SK-N-SH treated with all-trans-retinoic acid at 6 μM for 48 hours (cell line): Measurements from ENCODE around the gene OR5K4.

Experiments used
- ARNTL ChIP-seq: fragments of 450-650 bp; formaldehyde crosslinking; IDR thresholded peaks from 2 replicates; pipeline ENCODE4 v1.5.0; 2020; ENCODE audit warnings: low read depth, mild to moderate bottlenecking, moderate library complexity, borderline replicate concordance
- RARB ChIP-seq: fragments of 250-450 bp; sonication (Bioruptor Pico); IDR thresholded peaks from 2 replicates; pipeline ENCODE4 v1.8.0; 2021; ENCODE audit warnings: mild to moderate bottlenecking, moderate library complexity
- SNAI2 ChIP-seq: fragments of 250-450 bp; sonication (Bioruptor Pico); IDR thresholded peaks from 2 replicates; pipeline ENCODE4 v1.5.0; 2020; ENCODE audit warnings: mild to moderate bottlenecking, moderate library complexity
- TOX ChIP-seq: fragments of 250-450 bp; sonication (Bioruptor Pico); IDR thresholded peaks from 2 replicates; pipeline ENCODE4 v1.8.0; 2021; ENCODE audit warnings: mild to moderate bottlenecking, moderate library complexity, borderline replicate concordance
- ZFP3 ChIP-seq: fragments of 250-450 bp; sonication (Bioruptor Pico); IDR thresholded peaks from 2 replicates; pipeline ENCODE4 v1.5.0; 2020; ENCODE audit warnings: mild to moderate bottlenecking, moderate library complexity
- ZNF70 ChIP-seq: fragments of 450-650 bp; formaldehyde crosslinking; IDR thresholded peaks from 2 replicates; pipeline ENCODE4 v1.5.0; 2020; ENCODE audit warnings: mild to moderate bottlenecking, moderate library complexity
- TF ChIP-seq, protein P1 (sequence below): fragments of 250-450 bp; sonication (Bioruptor Pico); IDR thresholded peaks from 2 replicates; pipeline ENCODE4 v1.5.1; 2021; ENCODE audit warnings: mild to moderate bottlenecking, moderate library complexity
- TF ChIP-seq, protein P2 (sequence below): fragments of 250-450 bp; sonication (Bioruptor Pico); IDR thresholded peaks from 2 replicates; pipeline ENCODE4 v1.8.0; 2020; ENCODE audit warnings: mild to moderate bottlenecking, moderate library complexity, borderline replicate concordance

DNA sequence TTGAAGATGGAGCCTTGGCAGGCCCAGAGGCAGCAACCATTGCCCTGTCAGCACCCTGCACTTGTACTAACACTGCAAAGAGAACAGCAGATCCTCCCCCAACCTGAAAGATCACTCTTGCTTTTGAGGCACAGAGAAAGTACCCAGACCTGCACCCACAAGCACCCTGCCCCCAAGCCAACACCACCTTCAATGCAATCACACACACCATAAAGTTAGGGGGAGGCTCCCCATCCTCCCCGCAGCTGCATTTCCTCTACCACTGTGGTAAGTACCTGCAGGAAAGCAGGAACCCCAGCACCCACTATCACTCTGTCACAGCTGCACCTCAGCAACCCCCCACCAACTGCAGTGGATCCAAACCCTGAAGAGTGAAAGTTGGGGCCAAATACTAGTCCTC is 48.9 kb downstream of the OR5K4 start:
- TF ChIP-seq ZNF70 (CRISPR knock-in tag) (no peak), ZFP3 (CRISPR knock-in tag) (no peak), ARNTL (no peak), SNAI2 (CRISPR knock-in tag) (no peak), RARB (CRISPR knock-in tag) (no peak), TOX (CRISPR knock-in tag) (no peak)
- TF ChIP-seq, protein P1, sequence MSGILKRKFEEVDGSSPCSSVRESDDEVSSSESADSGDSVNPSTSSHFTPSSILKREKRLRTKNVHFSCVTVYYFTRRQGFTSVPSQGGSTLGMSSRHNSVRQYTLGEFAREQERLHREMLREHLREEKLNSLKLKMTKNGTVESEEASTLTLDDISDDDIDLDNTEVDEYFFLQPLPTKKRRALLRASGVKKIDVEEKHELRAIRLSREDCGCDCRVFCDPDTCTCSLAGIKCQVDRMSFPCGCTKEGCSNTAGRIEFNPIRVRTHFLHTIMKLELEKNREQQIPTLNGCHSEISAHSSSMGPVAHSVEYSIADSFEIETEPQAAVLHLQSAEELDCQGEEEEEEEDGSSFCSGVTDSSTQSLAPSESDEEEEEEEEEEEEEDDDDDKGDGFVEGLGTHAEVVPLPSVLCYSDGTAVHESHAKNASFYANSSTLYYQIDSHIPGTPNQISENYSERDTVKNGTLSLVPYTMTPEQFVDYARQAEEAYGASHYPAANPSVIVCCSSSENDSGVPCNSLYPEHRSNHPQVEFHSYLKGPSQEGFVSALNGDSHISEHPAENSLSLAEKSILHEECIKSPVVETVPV (CRISPR knock-in tag) = no peak
- TF ChIP-seq, protein P2, sequence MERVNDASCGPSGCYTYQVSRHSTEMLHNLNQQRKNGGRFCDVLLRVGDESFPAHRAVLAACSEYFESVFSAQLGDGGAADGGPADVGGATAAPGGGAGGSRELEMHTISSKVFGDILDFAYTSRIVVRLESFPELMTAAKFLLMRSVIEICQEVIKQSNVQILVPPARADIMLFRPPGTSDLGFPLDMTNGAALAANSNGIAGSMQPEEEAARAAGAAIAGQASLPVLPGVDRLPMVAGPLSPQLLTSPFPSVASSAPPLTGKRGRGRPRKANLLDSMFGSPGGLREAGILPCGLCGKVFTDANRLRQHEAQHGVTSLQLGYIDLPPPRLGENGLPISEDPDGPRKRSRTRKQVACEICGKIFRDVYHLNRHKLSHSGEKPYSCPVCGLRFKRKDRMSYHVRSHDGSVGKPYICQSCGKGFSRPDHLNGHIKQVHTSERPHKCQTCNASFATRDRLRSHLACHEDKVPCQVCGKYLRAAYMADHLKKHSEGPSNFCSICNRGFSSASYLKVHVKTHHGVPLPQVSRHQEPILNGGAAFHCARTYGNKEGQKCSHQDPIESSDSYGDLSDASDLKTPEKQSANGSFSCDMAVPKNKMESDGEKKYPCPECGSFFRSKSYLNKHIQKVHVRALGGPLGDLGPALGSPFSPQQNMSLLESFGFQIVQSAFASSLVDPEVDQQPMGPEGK (CRISPR knock-in tag) = no peak
